ENCODE measurements around the gene MTHFR. TPM values are rescaled to one million over a fixed set of nuclear protein-coding genes. Genes with fewer than 3 reads are reported as not detected.

Gene MTHFR
- total and polyA plus RNA-seq, 2 of the 8 experiments (the other 6 are each of a cell fraction or from before 2014, with no cell fraction given): 8.7 to 18.5 TPM

GRCh38 chr1:11802616-11802972 is 3.2 kb downstream of the MTHFR start:
- Histone ChIP-seq H4K20me1 (replicated peaks in 1 of 2; ENCODE audit: control insufficient read depth in 1 of 2, insufficient read depth in 2 of 2, low read length in 2 of 2) (peaks cover 6 to 7% of the 10 kb centered on the region in 2 experiments), H4K8ac (ENCODE audit: extremely low read depth, insufficient read depth, low read length) (no peak overlapping the region), H3K27me3 (replicated peaks in 1 of 4; ENCODE audit: control insufficient read depth in 3 of 4, extremely low read depth in 1 of 4, insufficient read depth in 3 of 4, low read length in 3 of 4) (no peaks in the 10 kb centered on the region), H2BK5ac (ENCODE audit: low read depth, low read length) (no peak overlapping the region), H3K36me3 (ENCODE audit: control insufficient read depth in 2 of 4, insufficient read depth in 4 of 4, low read length in 3 of 4) (peaks cover 4 to 14% (median 12%) of the 10 kb centered on the region in 4 experiments; a peak in 6 of 8 replicates), H3K4me1 (replicated peaks in 1 of 4; ENCODE audit: control insufficient read depth in 3 of 4, insufficient read depth in 4 of 4, low read length in 3 of 4) (peaks cover 13 to 24% (median 18%) of the 10 kb centered on the region in 4 experiments), H3K79me2 (ENCODE audit: control insufficient read depth in 1 of 2, insufficient read depth in 2 of 2, low read length in 2 of 2) (peaks cover 8 to 30% of the 10 kb centered on the region in 2 experiments; a peak in 3 of 4 replicates), H2BK15ac (ENCODE audit: low read length) (no peak overlapping the region), H2BK120ac (replicated peaks; ENCODE audit: low read depth, low read length) (no peak overlapping the region), H3K9ac (replicated peaks in 1 of 4; ENCODE audit: extremely low read depth in 1 of 4, low read depth in 3 of 4, low read length in 3 of 4) (no peak overlapping the region), H3K27ac (ENCODE audit: low read depth, low read length) (no peak overlapping the region), H3K23me2 (ENCODE audit: low read depth, low read length) (peaks cover 18% of the 10 kb centered on the region), H3K4me2 (ENCODE audit: insufficient read depth in 1 of 2, low read depth in 2 of 2, low read length in 2 of 2) (peak overlapping the region; percentile 84 to 98), H3K9me3 (ENCODE audit: insufficient read depth in 2 of 2, low read depth in 1 of 2, low read length in 1 of 2) (no peaks in the 10 kb centered on the region), H3K79me1 (ENCODE audit: low read depth, low read length) (peaks cover 8% of the 10 kb centered on the region), H3K14ac (ENCODE audit: insufficient read length) (no peak overlapping the region), H4K5ac (ENCODE audit: insufficient read length, low read depth, low read length) (no peak overlapping the region), H2BK20ac (ENCODE audit: low read length) (no peak overlapping the region), H3K23ac (ENCODE audit: insufficient read length) (no peak overlapping the region), H3K4ac (replicated peaks; ENCODE audit: insufficient read length, low read depth, low read length) (no peak overlapping the region), H2AK5ac (ENCODE audit: low read depth, low read length) (no peak overlapping the region), H3K18ac (ENCODE audit: extremely low read depth, low read length) (no peak overlapping the region), H3K56ac (replicated peaks; ENCODE audit: insufficient read length, low read depth, low read length) (no peak overlapping the region), H4K91ac (replicated peaks; ENCODE audit: insufficient read length, low read length) (no peak overlapping the region), H3K4me3 (ENCODE audit: extremely low read depth in 1 of 4, insufficient read depth in 2 of 4, low read depth in 3 of 4, low read length in 4 of 4) (peak overlapping the region in 1 of 4 experiments; percentile 62; a peak in 4 of 8 replicates), H2AFZ (ENCODE audit: low read length) (no peak overlapping the region), H2BK12ac (ENCODE audit: low read depth, low read length) (no peak overlapping the region)
- TF ChIP-seq SUZ12 (IDR thresholded peaks at IDR 0.05; ENCODE audit: low read length): no peak
- TF ChIP-seq ATF3 (IDR thresholded peaks at IDR 0.05; ENCODE audit: insufficient read depth, low read depth, low read length): no peak
- no peak for TF ChIP-seq HDAC6 (IDR thresholded peaks at IDR 0.05; ENCODE audit: low read depth, low read length)
- ChIA-PET CTCF (ENCODE audit: partially characterized antibody) (interaction anchor here (0.7 to 4.2 kb wide), 7 partner anchors 9 to 112 kb away, joined by 3 to 49 read pairs (median 3); no protein-coding TSS in a partner anchor), POLR2A (ENCODE audit: partially characterized antibody) (interaction anchor here (1.0 to 3.2 kb wide), 9 partner anchors 9 to 217 kb away, joined by 3 to 27 read pairs (median 5); partner anchors contain the start of genes AGTRAP and MIIP)
- WGBS, 2 experiments (ENCODE audit: extremely low coverage in 1 of 2, insufficient coverage in 1 of 2, insufficient read length in 1 of 2, insufficient replicate concordance in 2 of 2, low coverage in 1 of 2, low lambda C conversion rate in 2 of 2, missing lambda C conversion rate in 1 of 2): 66% methylated on average over 6 of the region's 6 CpGs; no CpG with 5 or more reads in 1 of the 2 experiments
- FAIRE-seq: no peak
- no peak for DNase-seq (ENCODE audit: low read depth in 1 of 2, low spot score in 2 of 2)

Data from H1 (cell line).